Activated CD4-positive, CD25-positive, alpha-beta regulatory T cell treated with anti-CD3 and anti-CD28 coated beads, Interleukin-2, amount 50 U/mL, for 16 hours (primary cell): ENCODE measurements around the gene LAMA2.

Experiments used
- DNase-seq: peaks from one replicate; pipeline ENCODE4 v3.0.0-alpha.2; 2020; ENCODE audit warnings: low read depth, low spot score

Gene LAMA2

GRCh38 chr6:129312880-129313279 lies 429.9 kb downstream of the LAMA2 start:
- DNase-seq, result no peak

GRCh38 chr6:129314575-129314974 lies 431.6 kb downstream of the LAMA2 start:
- DNase-seq, result no peak

GRCh38 chr6:129317931-129318820 lies 435.2 kb downstream of the LAMA2 start:
- DNase-seq, result no peak

GRCh38 chr6:129320892-129321291 lies 438.0 kb downstream of the LAMA2 start:
- no peak for DNase-seq

- no peak for DNase-seq
These were observed 438.4 kb downstream of the LAMA2 start for GRCh38 chr6:129321303-129321702.

GRCh38 chr6:129324345-129324744 lies 441.4 kb downstream of the LAMA2 start:
- DNase-seq, result no peak

- DNase-seq, result no peak
These were observed 446.7 kb downstream of the LAMA2 start for GRCh38 chr6:129329678-129330077.

GRCh38 chr6:129331450-129332138 lies 448.7 kb downstream of the LAMA2 start:
- no peak for DNase-seq

- no peak for DNase-seq
These were observed 452.9 kb downstream of the LAMA2 start for GRCh38 chr6:129335792-129336191.

GRCh38 chr6:129338683-129339082 lies 455.7 kb downstream of the LAMA2 start:
- no peak for DNase-seq

GRCh38 chr6:129340983-129341382 lies 458.0 kb downstream of the LAMA2 start:
- no peak for DNase-seq

GRCh38 chr6:129342243-129342642 lies 459.3 kb downstream of the LAMA2 start:
- no peak for DNase-seq

GRCh38 chr6:129342796-129343195 lies 459.9 kb downstream of the LAMA2 start:
- no peak for DNase-seq

GRCh38 chr6:129344379-129344778 lies 461.4 kb downstream of the LAMA2 start:
- no peak for DNase-seq

- DNase-seq, result no peak
These were observed 463.0 kb downstream of the LAMA2 start for GRCh38 chr6:129345890-129346289.

GRCh38 chr6:129346964-129347363 lies 464.0 kb downstream of the LAMA2 start:
- no peak for DNase-seq

- DNase-seq, result no peak
These were observed 467.3 kb downstream of the LAMA2 start for GRCh38 chr6:129350278-129350677.

- DNase-seq, result no peak
These were observed 468.9 kb downstream of the LAMA2 start for GRCh38 chr6:129351807-129352206.

GRCh38 chr6:129353067-129353466 lies 470.1 kb downstream of the LAMA2 start:
- no peak for DNase-seq

GRCh38 chr6:129356129-129356528 lies 473.2 kb downstream of the LAMA2 start:
- DNase-seq, result no peak

GRCh38 chr6:129359811-129360681 lies 477.1 kb downstream of the LAMA2 start:
- DNase-seq, result no peak

- DNase-seq, result no peak
These were observed 477.7 kb downstream of the LAMA2 start for GRCh38 chr6:129360682-129360955.
